Transverse colon (tissue), 3 donors: ENCODE results near the gene KPNA6.

Experiments
- EP300 ChIP-seq: sonication (generic); formaldehyde crosslinking; IDR thresholded peaks from one replicate; pipeline ENCODE4 v1.6.1; 2017; ENCODE audit warnings: antibody characterized with exemption, low read depth
- POLR2A ChIP-seq: fragments of 450-650 bp; IDR thresholded peaks from one replicate; pipeline ENCODE4 v1.6.1; 2016; ENCODE audit warnings: antibody characterized with exemption, mild to moderate bottlenecking, moderate library complexity
- TF ChIP-seq, protein P1 (sequence below), 5 experiments: fragments of 200-600 bp in 3 of 5; fragments of 450-650 bp in 2 of 5; sonication (generic) in 3 of 5; IDR thresholded peaks; 1 replicate in 2 of 5; 2 replicates in 3 of 5; pipeline ENCODE4 v1.5.1; 2016 to 2017; ENCODE audit warnings: antibody characterized with exemption in 5 of 5, inconsistent platforms in 3 of 5, mild to moderate bottlenecking in 2 of 5, moderate library complexity in 1 of 5

GRCh38 chr1:32221581-32221979, 113.7 kb downstream of the KPNA6 start:
- TF ChIP-seq, protein P1, sequence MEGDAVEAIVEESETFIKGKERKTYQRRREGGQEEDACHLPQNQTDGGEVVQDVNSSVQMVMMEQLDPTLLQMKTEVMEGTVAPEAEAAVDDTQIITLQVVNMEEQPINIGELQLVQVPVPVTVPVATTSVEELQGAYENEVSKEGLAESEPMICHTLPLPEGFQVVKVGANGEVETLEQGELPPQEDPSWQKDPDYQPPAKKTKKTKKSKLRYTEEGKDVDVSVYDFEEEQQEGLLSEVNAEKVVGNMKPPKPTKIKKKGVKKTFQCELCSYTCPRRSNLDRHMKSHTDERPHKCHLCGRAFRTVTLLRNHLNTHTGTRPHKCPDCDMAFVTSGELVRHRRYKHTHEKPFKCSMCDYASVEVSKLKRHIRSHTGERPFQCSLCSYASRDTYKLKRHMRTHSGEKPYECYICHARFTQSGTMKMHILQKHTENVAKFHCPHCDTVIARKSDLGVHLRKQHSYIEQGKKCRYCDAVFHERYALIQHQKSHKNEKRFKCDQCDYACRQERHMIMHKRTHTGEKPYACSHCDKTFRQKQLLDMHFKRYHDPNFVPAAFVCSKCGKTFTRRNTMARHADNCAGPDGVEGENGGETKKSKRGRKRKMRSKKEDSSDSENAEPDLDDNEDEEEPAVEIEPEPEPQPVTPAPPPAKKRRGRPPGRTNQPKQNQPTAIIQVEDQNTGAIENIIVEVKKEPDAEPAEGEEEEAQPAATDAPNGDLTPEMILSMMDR (IDR thresholded peaks at IDR 0.05), result no peak
- TF ChIP-seq EP300, result no peak
- no peak for TF ChIP-seq POLR2A
